ENCODE results near the gene SLC35G6. TPM values are rescaled to one million over a fixed set of nuclear protein-coding genes. Genes with fewer than 3 reads are reported as not detected.

The SLC35G6 gene
- total RNA-seq, 3 donors from 2014 or later = not detected

DNA sequence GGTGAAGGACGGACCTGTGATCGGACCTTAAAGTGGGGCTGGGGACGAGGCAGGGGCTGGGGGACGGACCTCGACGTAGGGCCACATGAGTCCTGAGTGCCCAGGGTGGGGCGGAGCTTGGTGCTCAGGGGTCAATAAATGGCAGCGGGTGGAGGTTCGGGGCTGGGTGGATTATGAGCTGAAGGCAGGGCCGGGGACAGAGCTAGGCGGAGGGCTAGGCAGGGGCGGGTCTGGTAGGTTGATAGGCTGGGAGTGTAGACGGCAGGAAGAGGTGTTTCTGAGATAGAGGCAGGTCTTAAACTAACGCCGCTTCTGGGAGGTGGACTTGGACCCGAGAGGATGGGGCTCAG is 35.7 kb upstream of the SLC35G6 start:
- no peaks in the 10 kb centered on the region for H3K9me3 ChIP-seq
- intact Hi-C loops (cut with DNase I; ENCODE audit: low total_unique reads) = no loop called here
- peak overlapping the region; percentile 20 to 61 (median 54) for H3K4me3 ChIP-seq
- H3K27ac ChIP-seq = peak overlapping the region; percentile 16 to 60
- H3K4me1 ChIP-seq = peaks cover 0 to 2% of the 10 kb centered on the region in 2 donors
- TF ChIP-seq POLR2AphosphoS5 (IDR thresholded peaks at IDR 0.05) = no peak
- TF ChIP-seq POLR2A (IDR thresholded peaks at IDR 0.05) = no peak
- no peak for TF ChIP-seq CTCF (IDR thresholded peaks at IDR 0.05)
- H3K36me3 ChIP-seq = no peaks in the 10 kb centered on the region
- H3K27me3 ChIP-seq = no peaks in the 10 kb centered on the region
- no peak for DNase-seq (ENCODE audit: low spot score in 2 of 2)

- no peaks in the 10 kb centered on the region for H3K27me3 ChIP-seq
- H3K9me3 ChIP-seq = no peaks in the 10 kb centered on the region
- H3K4me3 ChIP-seq = no peak overlapping the region
- DNase-seq (ENCODE audit: low spot score in 2 of 2) = no peak
- H3K27ac ChIP-seq = no peak overlapping the region
- H3K36me3 ChIP-seq = no peaks in the 10 kb centered on the region
- no peaks in the 10 kb centered on the region for H3K4me1 ChIP-seq
- intact Hi-C loops (cut with DNase I; ENCODE audit: low total_unique reads) = no loop called here
- TF ChIP-seq POLR2A (IDR thresholded peaks at IDR 0.05) (no peak), POLR2AphosphoS5 (IDR thresholded peaks at IDR 0.05) (no peak), CTCF (IDR thresholded peaks at IDR 0.05) (no peak)
These were observed 32.8 kb upstream of the SLC35G6 start for GRCh38 chr17:7448461-7448860.

GRCh38 chr17:7459961-7460545 is 21.2 kb upstream of the SLC35G6 start:
- TF ChIP-seq POLR2A (IDR thresholded peaks at IDR 0.05) (no peak), POLR2AphosphoS5 (IDR thresholded peaks at IDR 0.05) (no peak), CTCF (IDR thresholded peaks at IDR 0.05) (no peak)

GRCh38 chr17:7460850-7461660 is 20.2 kb upstream of the SLC35G6 start:
- no peak for DNase-seq (ENCODE audit: low spot score in 2 of 2)
- intact Hi-C loops (cut with DNase I; ENCODE audit: low total_unique reads) = no loop called here
- H3K27me3 ChIP-seq = no peaks in the 10 kb centered on the region

More at GRCh38 chr17:7459961-7460545, 21.2 kb upstream of the SLC35G6 start:
- intact Hi-C loops (cut with DNase I; ENCODE audit: low total_unique reads) = no loop called here
- Histone ChIP-seq H3K27ac (no peak overlapping the region), H3K4me3 (no peak overlapping the region), H3K36me3 (no peaks in the 10 kb centered on the region), H3K27me3 (no peaks in the 10 kb centered on the region), H3K4me1 (no peaks in the 10 kb centered on the region), H3K9me3 (no peaks in the 10 kb centered on the region)
- DNase-seq (ENCODE audit: low spot score in 2 of 2) = no peak

More at GRCh38 chr17:7460850-7461660, 20.2 kb upstream of the SLC35G6 start:
- H3K27ac ChIP-seq = peak overlapping the region in 1 of 2 donors; percentile 70
- no peak overlapping the region for H3K4me3 ChIP-seq
- no peaks in the 10 kb centered on the region for H3K36me3 ChIP-seq
- H3K9me3 ChIP-seq = no peaks in the 10 kb centered on the region
- H3K4me1 ChIP-seq = no peaks in the 10 kb centered on the region
- TF ChIP-seq CTCF (IDR thresholded peaks at IDR 0.05) = no peak
- no peak for TF ChIP-seq POLR2A (IDR thresholded peaks at IDR 0.05)
- TF ChIP-seq POLR2AphosphoS5 (IDR thresholded peaks at IDR 0.05) = no peak

Measured in breast epithelium (tissue), 4 donors.